NCI-H526 (cell line): ENCODE results near the gene TLK2.
"Not testable (repeated sequence)": the region's sequence is repeated elsewhere in the genome, so short reads cannot be mapped to it uniquely, and the experiment has no call there.

ENCODE experiments used
- DNase-seq, 2 experiments: peaks; one replicate each; lab custom pipeline; 2025; lab: John Stamatoyannopoulos, UW

TLK2 gene

GRCh38 chr17:62600805-62601204 lies 122.2 kb downstream of the TLK2 start:
- DNase-seq = no peak

- DNase-seq = no peak
These were observed 122.8 kb downstream of the TLK2 start for GRCh38 chr17:62601471-62601870.

GRCh38 chr17:62603783-62604182 lies 125.2 kb downstream of the TLK2 start:
- not testable (repeated sequence) for DNase-seq

GRCh38 chr17:62605588-62605987 lies 127.0 kb downstream of the TLK2 start:
- no peak for DNase-seq

GRCh38 chr17:62611292-62611691 lies 132.7 kb downstream of the TLK2 start:
- DNase-seq = no peak

GRCh38 chr17:62611728-62612127 lies 133.1 kb downstream of the TLK2 start:
- DNase-seq = no peak

GRCh38 chr17:62612289-62612688 lies 133.7 kb downstream of the TLK2 start:
- not testable (repeated sequence) for DNase-seq

GRCh38 chr17:62613095-62613494 lies 134.5 kb downstream of the TLK2 start:
- not testable (repeated sequence) for DNase-seq

GRCh38 chr17:62614142-62614541 lies 135.5 kb downstream of the TLK2 start:
- DNase-seq = no peak

GRCh38 chr17:62615503-62615902 lies 136.9 kb downstream of the TLK2 start:
- DNase-seq = no peak

- peak in 1 of 2 experiments; percentile 30 for DNase-seq
These were observed 138.6 kb downstream of the TLK2 start for GRCh38 chr17:62616993-62617893.

- DNase-seq = no peak
These were observed 139.4 kb downstream of the TLK2 start for GRCh38 chr17:62617894-62618472.

GRCh38 chr17:62618647-62619416 lies 140.2 kb downstream of the TLK2 start:
- DNase-seq = no peak

GRCh38 chr17:62619417-62620155 lies 141.0 kb downstream of the TLK2 start:
- no peak for DNase-seq

GRCh38 chr17:62621223-62621622 lies 142.6 kb downstream of the TLK2 start:
- DNase-seq = no peak

GRCh38 chr17:62625184-62625869 lies 146.7 kb downstream of the TLK2 start:
- no peak for DNase-seq

GRCh38 chr17:62625870-62626200 lies 147.2 kb downstream of the TLK2 start:
- DNase-seq = no peak

GRCh38 chr17:62626719-62627218 lies 148.1 kb downstream of the TLK2 start:
- DNase-seq = peak in 1 of 2 experiments; percentile 40

GRCh38 chr17:62627219-62627903 lies 148.7 kb downstream of the TLK2 start, which contains the start of gene MRC2:
Gene MRC2, plus strand, starts transcription at chr17:62627670. Its CDS starts 133 bp downstream, at chr17:62627803.
- DNase-seq = peak in 1 of 2 experiments; percentile 54

GRCh38 chr17:62627904-62628633 lies 149.4 kb downstream of the TLK2 start:
- DNase-seq = peak in 1 of 2 experiments; percentile 46
